OCI-LY7 (cell line): ENCODE measurements around the gene SMYD3. TPM values are rescaled to one million over a fixed set of nuclear protein-coding genes. Genes with fewer than 3 reads are reported as not detected.

Source experiments
- BruUV-seq: library from RNA; stranded (reverse); fragments of 400-500 nt; replicated peaks from 2 replicates; lab custom pipeline; 2021; lab: Mats Ljungman, UMichigan
- CTCF ChIA-PET: fragments of 300-600 bp; sonication (Branson Sonifier 250); formaldehyde crosslinking; loops from one replicate; lab custom pipeline; 2022; ENCODE audit warnings: antibody characterized with exemption; ENCODE audit not compliant: unreplicated experiment; lab: Charles Lee
- POLR2A ChIA-PET: fragments of 300-600 bp; sonication (Branson Sonifier 250); formaldehyde crosslinking; loops from one replicate; lab custom pipeline; 2022; ENCODE audit warnings: antibody characterized with exemption; lab: Charles Lee
- DNase-seq: peaks from one replicate; pipeline ENCODE4 v3.0.0-alpha.2; 2015; ENCODE audit warnings: low spot score
- H2AFZ ChIP-seq: fragments of 200-600 bp; sonication (generic), shearing (Covaris generic); 2 replicates; pipeline ENCODE4 v1.6.1; 2014; ENCODE audit warnings: mild to moderate bottlenecking, antibody characterized with exemption, low read length, moderate library complexity
- H3K27ac ChIP-seq: fragments of 200-600 bp; sonication (generic); 2 replicates; pipeline ENCODE4 v1.5.1; 2014; ENCODE audit warnings: mixed run types, low read depth, mild to moderate bottlenecking, moderate library complexity, low read length, inconsistent platforms; ENCODE audit not compliant: poor library complexity, severe bottlenecking
- H3K36me3 ChIP-seq: fragments of 200-600 bp; sonication (generic); 2 replicates; pipeline ENCODE4 v1.6.1; 2014; ENCODE audit warnings: mild to moderate bottlenecking, antibody characterized with exemption, low read length, moderate library complexity, mixed read lengths; ENCODE audit not compliant: insufficient read depth
- H3K4me1 ChIP-seq: fragments of 200-600 bp; sonication (generic); 2 replicates; pipeline ENCODE4 v1.5.1; 2014; ENCODE audit warnings: mild to moderate bottlenecking, low read length; ENCODE audit not compliant: insufficient read depth, poor library complexity, severe bottlenecking
- H3K4me2 ChIP-seq: fragments of 200-600 bp; sonication (generic); 2 replicates; pipeline ENCODE4 v1.6.1; 2014; ENCODE audit warnings: mild to moderate bottlenecking, low read length
- H3K4me3 ChIP-seq: fragments of 200-600 bp; sonication (generic); 2 replicates; pipeline ENCODE4 v1.5.1; 2014; ENCODE audit warnings: mild to moderate bottlenecking, low read depth, low read length; ENCODE audit not compliant: poor library complexity, severe bottlenecking
- H3K79me2 ChIP-seq: fragments of 200-600 bp; sonication (generic); 2 replicates; pipeline ENCODE4 v1.6.1; 2016; ENCODE audit warnings: low read depth, mild to moderate bottlenecking, low read length, moderate library complexity, mixed read lengths; ENCODE audit not compliant: insufficient read depth
- H3K9me2 ChIP-seq: fragments of 200-600 bp; sonication (generic); 2 replicates; pipeline ENCODE4 v1.6.1; 2016; ENCODE audit warnings: mild to moderate bottlenecking, low read length, mixed read lengths; ENCODE audit not compliant: insufficient read depth
- H3K9me3 ChIP-seq: fragments of 200-600 bp; sonication (generic); 2 replicates; pipeline ENCODE4 v1.6.1; 2014; ENCODE audit warnings: mild to moderate bottlenecking, mixed run types, low read length, mixed read lengths
- H4K20me1 ChIP-seq: fragments of 200-600 bp; sonication (generic); 2 replicates; pipeline ENCODE4 v1.6.1; 2014; ENCODE audit warnings: mild to moderate bottlenecking, antibody characterized with exemption, low read length, moderate library complexity, mixed read lengths; ENCODE audit not compliant: insufficient read depth
- EZH2phosphoT487 ChIP-seq: fragments of 200-600 bp; sonication (generic); IDR thresholded peaks from 2 replicates; pipeline ENCODE4 v1.6.1; 2018; ENCODE audit warnings: low read depth, borderline replicate concordance, mild to moderate bottlenecking, mixed run types, antibody characterized with exemption, low read length, moderate library complexity, mixed read lengths
- intact Hi-C: fragments of 100-400 bp; cut with micrococcal nuclease; formaldehyde crosslinking; loops from one replicate; pipeline ENCODE4 v1.10.0; 2022; ENCODE audit not compliant: unreplicated experiment
- total RNA-seq, 2 experiments: library from RNA; depleted of rRNA in 1 of 2; stranded (reverse); fragments of >200 nt in 1 of 2; shearing (Covaris generic) in 1 of 2; gene quantifications; 2 replicates each; pipeline ENCODE4 v1.2.3, GENCODE V29; 2014 to 2022
- TF ChIP-seq, protein P1 (sequence below): fragments of 200-600 bp; sonication (generic); conservative IDR thresholded peaks from 2 replicates; pipeline ENCODE4 v1.5.1; 2014; ENCODE audit warnings: mild to moderate bottlenecking, antibody characterized with exemption, low read length, moderate library complexity, mixed read lengths

The SMYD3 gene
- total RNA-seq, 2 experiments from 2014 or later: 28.9 to 34.5 TPM

DNA sequence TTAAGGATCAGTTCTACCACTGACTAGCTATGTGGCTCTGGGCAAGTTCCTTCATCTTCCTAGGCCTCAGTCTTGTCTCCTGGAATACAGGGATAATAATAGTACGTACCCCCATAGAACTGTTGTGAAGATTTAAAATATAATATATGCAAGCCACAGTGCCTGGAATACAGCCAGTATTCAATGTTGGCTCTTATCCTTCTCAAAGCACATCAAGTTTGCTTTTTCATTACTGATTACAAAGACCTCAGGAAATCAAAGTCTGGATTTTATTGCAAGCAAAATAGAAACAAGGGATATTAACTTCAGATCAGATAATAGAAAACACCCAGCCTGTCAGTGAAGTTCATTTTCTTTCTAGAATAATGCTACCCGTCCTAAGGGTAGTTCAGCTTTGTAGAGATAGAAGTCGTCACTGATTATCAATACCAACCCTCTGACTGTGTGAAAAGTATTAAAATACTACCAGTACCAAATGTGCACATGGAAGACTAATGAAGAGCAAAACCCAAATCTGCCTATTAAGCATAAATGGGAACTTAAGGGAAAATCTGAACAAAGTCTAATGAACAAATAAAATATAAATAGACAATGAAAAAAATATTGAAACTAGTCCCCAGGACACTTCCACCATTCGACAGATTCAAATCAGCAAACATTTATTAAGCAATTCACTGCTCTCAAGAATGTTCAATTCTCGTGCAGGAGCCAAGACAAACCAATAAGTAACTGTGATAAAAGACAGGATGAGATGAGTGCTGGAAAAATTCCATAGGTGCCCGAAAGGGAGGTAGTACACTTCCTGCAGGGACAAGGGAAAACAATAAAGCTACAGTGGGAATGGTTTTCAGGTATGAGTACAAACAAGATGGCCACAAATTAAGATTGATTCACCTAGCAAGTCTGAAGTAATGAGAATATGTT, 206.2 kb downstream of the SMYD3 start:
- DNase-seq: no peak
- Histone ChIP-seq H3K27ac (no peak overlapping the region), H3K9me2 (no peaks in the 10 kb centered on the region), H4K20me1 (no peaks in the 10 kb centered on the region), H3K4me2 (no peak overlapping the region), H3K36me3 (no peaks in the 10 kb centered on the region), H3K9me3 (no peaks in the 10 kb centered on the region), H3K4me3 (no peak overlapping the region), H3K4me1 (no peaks in the 10 kb centered on the region), H3K79me2 (no peaks in the 10 kb centered on the region), H2AFZ (no peak overlapping the region)
- POLR2A ChIA-PET: interaction anchor here (0.7 kb wide), 1 partner anchor 35 kb away, joined by 3 read pairs; no protein-coding TSS in a partner anchor
- TF ChIP-seq, protein P1, sequence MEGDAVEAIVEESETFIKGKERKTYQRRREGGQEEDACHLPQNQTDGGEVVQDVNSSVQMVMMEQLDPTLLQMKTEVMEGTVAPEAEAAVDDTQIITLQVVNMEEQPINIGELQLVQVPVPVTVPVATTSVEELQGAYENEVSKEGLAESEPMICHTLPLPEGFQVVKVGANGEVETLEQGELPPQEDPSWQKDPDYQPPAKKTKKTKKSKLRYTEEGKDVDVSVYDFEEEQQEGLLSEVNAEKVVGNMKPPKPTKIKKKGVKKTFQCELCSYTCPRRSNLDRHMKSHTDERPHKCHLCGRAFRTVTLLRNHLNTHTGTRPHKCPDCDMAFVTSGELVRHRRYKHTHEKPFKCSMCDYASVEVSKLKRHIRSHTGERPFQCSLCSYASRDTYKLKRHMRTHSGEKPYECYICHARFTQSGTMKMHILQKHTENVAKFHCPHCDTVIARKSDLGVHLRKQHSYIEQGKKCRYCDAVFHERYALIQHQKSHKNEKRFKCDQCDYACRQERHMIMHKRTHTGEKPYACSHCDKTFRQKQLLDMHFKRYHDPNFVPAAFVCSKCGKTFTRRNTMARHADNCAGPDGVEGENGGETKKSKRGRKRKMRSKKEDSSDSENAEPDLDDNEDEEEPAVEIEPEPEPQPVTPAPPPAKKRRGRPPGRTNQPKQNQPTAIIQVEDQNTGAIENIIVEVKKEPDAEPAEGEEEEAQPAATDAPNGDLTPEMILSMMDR: no peak
- no peak for TF ChIP-seq EZH2phosphoT487
- intact Hi-C loops: no loop called here
- BruUV-seq: no TSS peak
- CTCF ChIA-PET: no interaction called here

DNA sequence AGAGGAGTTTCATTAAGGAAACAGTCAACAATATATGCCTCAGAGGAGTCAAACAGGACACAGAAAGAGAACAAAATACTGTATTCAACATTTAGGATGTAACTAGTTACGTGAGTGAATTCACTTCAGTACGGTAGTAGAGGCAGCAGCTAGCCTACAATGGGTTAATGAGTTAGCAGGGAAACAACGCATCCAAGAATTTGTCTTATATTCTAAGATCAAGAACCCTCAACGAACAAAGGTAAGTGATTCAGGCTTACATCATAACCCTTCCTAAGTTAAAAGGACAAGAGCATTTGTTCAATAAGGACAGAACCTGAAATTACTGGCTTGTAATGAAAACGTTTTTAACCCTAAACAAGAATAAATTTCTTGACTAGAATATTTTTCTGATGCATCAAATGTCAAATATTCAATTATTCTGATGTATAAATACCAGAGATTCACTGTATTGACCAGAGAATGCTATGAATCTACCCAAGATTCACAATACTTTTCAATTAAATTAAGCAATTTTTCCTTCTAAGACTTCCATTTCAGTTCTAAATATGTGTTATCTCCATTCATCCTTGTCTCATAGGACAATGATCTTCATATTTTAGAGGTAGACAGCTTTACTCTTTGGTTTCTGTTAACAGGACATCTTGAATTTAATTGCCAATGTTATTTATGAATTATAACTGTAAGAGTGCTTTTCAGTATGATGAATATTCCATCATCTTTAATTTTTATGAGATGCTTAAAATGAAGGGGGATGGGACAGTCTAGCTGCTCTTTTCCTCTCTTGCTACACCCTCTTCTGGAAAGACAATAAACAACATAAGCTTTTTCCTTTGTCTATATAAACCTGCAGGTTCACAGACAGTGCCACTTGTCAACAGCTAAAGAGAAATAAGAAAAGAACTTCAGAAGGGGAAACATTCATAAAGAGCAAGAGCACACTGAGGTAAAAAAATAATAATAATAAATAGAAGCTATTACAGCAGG, 209.5 kb downstream of the SMYD3 start:
- ChIA-PET CTCF (no interaction called here), POLR2A (interaction anchor here (0.6 to 1.2 kb wide), 6 partner anchors 11 to 789 kb away, joined by 3 to 4 read pairs (median 3); no protein-coding TSS in a partner anchor)
- no peak overlapping the region for H2AFZ ChIP-seq

More for the DNA sequence above, 209.5 kb downstream of the SMYD3 start:
- H4K20me1 ChIP-seq: no peaks in the 10 kb centered on the region
- no TSS peak for BruUV-seq
- no peaks in the 10 kb centered on the region for H3K9me2 ChIP-seq
- no peak overlapping the region for H3K4me3 ChIP-seq
- H3K4me1 ChIP-seq: no peaks in the 10 kb centered on the region
- no peak overlapping the region for H3K27ac ChIP-seq
- no peaks in the 10 kb centered on the region for H3K79me2 ChIP-seq
- intact Hi-C loops: no loop called here
- H3K36me3 ChIP-seq: no peaks in the 10 kb centered on the region
- no peak overlapping the region for H3K4me2 ChIP-seq
- no peaks in the 10 kb centered on the region for H3K9me3 ChIP-seq
- DNase-seq: no peak
- TF ChIP-seq, protein P1: no peak
- TF ChIP-seq EZH2phosphoT487: no peak
